ENCODE results near the gene RHCG. TPM values are rescaled to one million over a fixed set of nuclear protein-coding genes. Genes with fewer than 3 reads are reported as not detected.
A peak's percentile ranks its signal among the peaks of the same experiment; 100 is the strongest.

RHCG gene
- total RNA-seq, 2 experiments from 2014 or later: not detected

DNA sequence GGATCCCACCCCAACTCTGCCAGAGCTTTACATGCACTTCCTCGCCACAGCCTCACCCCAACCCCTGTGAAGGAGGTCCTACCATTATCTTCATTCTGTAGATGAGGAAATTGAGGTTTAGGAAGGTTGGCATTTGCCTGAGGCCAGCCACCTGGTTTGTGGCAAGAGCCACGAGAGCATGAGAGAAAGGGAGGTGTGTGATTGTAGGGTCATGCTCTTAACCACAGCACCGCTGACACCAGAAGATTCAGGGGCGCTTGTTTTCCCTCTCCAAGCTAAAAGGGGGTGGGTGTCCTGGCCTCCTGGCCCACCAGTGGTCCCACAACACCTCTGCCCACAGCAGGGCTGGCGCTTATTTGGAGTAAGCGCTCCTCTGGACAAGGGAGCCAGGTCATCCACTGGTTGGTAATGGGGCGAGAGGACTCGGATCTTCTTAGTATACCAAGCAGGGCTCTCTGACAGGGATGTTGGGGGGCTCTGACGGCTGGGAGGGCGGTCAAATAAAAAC, 691 bp downstream of the RHCG start:
- Mint-ChIP-seq H3K9me3 (no peaks in the 10 kb centered on the region), H3K4me1 (peaks cover 5% of the 10 kb centered on the region), H3K27ac (no peak overlapping the region), H3K4me3 (peak overlapping the region; percentile 20), H3K36me3 (no peaks in the 10 kb centered on the region), H3K27me3 (peaks cover 61% of the 10 kb centered on the region)
- DNase-seq (no peak), ATAC-seq (ENCODE audit: low read depth) (no peak)
- POLR2A ChIA-PET: no interaction called here

DNA sequence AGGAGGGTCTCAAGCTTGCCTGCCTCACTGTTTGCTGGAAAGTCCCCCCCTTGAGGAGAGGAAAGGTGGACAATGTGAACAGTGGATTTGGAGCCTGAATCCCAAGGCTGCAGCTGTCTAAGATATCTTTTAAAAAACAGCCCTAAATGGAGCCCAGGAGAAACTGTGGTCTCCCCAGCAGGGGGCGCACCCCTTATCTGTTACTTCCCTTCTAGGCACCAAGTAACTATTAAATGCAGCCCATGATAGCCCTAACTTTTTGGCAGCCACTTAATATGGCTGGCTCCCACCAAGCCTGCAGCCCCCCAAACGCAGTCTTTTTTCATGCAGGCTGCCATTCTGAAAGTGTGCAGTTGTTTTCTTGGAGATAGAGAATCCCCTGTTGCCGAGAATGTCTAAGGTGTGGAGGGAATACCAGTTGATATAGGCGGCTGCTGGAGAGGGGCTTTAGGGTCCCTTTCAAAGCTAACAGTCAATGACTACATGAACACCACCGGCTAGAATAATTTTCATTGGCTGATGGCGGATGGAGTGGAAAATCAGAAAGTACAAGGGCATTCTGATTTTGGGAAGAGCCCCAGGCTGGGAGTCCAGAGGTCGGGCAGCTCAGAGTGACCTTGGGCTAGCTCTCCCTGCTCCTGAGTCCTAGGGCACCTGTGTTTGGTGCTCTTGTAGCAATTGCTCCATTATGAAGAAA, 1.3 kb downstream of the RHCG start:
- H3K27ac Mint-ChIP-seq: no peak overlapping the region
- ATAC-seq (ENCODE audit: low read depth) (no peak), DNase-seq (peak; percentile 52)
- H3K36me3 Mint-ChIP-seq: no peaks in the 10 kb centered on the region
- no peaks in the 10 kb centered on the region for H3K9me3 Mint-ChIP-seq
- peaks cover 61% of the 10 kb centered on the region for H3K27me3 Mint-ChIP-seq
- H3K4me1 Mint-ChIP-seq: peaks cover 5% of the 10 kb centered on the region
- POLR2A ChIA-PET: no interaction called here
- H3K4me3 Mint-ChIP-seq: no peak overlapping the region

DNA sequence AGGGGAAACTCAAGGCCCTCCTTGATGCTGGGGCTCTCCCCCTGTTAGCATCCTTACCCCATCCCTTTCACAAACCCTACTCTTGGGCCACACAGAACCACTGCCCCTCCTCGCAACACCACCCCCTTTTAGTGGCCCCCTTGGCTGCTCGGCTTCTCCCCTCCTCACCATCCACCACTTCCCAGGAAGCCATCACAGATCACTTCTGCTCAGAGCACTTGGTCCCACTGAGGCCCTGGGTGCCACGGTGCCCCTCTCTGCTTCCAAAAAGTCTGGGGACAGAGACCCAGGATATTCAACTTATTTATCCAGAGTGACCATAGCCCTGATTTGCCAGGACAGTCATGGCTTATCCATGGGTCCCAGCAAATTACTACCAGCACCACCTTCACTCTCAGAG, 2.4 kb downstream of the RHCG start:
- ATAC-seq (ENCODE audit: low read depth) (no peak), DNase-seq (no peak)
- Mint-ChIP-seq H3K27ac (no peak overlapping the region), H3K4me1 (peaks cover 5% of the 10 kb centered on the region), H3K9me3 (no peaks in the 10 kb centered on the region), H3K27me3 (peaks cover 59% of the 10 kb centered on the region), H3K4me3 (no peak overlapping the region), H3K36me3 (no peaks in the 10 kb centered on the region)
- POLR2A ChIA-PET: no interaction called here

DNA sequence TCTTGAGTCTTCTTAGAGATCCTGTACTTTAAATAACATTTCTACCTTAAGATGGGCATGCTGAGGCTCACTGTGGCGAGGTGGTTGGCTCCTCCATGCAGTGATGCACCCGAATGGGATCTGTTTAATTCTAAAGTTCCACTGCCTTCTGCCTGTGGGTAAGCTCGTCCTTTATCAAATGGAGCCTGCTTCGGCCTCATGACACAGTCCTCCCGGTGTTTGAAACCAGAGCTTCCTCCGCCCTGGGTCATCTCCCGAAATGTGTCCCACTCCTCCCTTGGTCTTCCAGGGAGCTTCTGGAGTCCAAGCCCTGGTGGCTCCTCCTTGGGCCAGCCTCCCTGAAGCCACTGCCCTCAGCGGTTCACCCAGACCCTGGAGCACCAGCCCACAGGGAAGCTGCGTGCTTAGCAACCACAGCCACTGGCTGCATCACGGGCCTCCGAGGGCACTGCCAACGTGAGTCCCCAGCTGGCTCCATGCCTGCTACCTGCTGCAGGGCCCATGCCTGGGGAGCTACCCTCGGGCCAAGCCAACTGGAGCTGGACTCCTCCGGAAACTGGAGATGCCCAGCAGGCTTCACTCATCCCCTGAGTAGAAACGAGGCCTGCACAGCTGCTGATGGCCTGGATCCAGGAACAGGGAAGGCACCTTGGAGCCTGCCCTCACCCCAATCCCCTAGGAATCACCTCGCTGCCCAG, 3.3 kb downstream of the RHCG start:
- DNase-seq (peak; percentile 10), ATAC-seq (ENCODE audit: low read depth) (no peak)
- POLR2A ChIA-PET: no interaction called here
- H3K4me3 Mint-ChIP-seq: no peak overlapping the region
- peaks cover 49% of the 10 kb centered on the region for H3K27me3 Mint-ChIP-seq
- H3K4me1 Mint-ChIP-seq: peaks cover 5% of the 10 kb centered on the region
- no peaks in the 10 kb centered on the region for H3K9me3 Mint-ChIP-seq
- no peak overlapping the region for H3K27ac Mint-ChIP-seq
- no peaks in the 10 kb centered on the region for H3K36me3 Mint-ChIP-seq

DNA sequence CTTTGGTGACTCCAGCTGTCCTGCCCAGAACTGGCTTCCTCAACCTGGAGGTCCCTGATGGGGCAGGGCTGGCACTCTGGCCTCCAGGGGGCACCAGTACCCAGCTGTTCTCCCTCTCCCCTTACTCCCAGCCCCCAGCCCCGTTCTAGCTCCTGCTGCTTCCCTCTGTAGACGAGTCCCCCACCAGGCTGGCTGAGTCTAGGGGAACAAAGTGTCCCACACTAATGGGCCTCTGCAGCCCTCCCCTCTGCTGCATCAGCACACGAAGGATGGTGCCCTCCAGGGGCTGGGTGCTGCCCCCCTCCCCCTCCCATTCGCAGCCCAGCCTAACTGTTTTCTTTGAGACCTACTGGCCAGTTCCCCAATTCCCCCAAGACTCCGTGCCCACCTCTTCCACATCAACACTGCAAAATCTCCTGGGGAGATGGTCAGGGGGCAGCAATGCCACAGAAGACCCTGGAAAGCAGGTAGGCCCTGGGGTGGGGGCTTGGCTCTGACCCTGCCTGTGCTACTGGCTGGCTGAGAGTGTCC, 4.2 kb downstream of the RHCG start:
- H3K27me3 Mint-ChIP-seq: peaks cover 46% of the 10 kb centered on the region
- H3K4me1 Mint-ChIP-seq: peaks cover 5% of the 10 kb centered on the region
- no peak for ATAC-seq (ENCODE audit: low read depth)
- no peaks in the 10 kb centered on the region for H3K36me3 Mint-ChIP-seq
- DNase-seq: peak; percentile 29
- H3K27ac Mint-ChIP-seq: no peak overlapping the region
- no peak overlapping the region for H3K4me3 Mint-ChIP-seq
- POLR2A ChIA-PET: no interaction called here
- H3K9me3 Mint-ChIP-seq: no peaks in the 10 kb centered on the region

DNA sequence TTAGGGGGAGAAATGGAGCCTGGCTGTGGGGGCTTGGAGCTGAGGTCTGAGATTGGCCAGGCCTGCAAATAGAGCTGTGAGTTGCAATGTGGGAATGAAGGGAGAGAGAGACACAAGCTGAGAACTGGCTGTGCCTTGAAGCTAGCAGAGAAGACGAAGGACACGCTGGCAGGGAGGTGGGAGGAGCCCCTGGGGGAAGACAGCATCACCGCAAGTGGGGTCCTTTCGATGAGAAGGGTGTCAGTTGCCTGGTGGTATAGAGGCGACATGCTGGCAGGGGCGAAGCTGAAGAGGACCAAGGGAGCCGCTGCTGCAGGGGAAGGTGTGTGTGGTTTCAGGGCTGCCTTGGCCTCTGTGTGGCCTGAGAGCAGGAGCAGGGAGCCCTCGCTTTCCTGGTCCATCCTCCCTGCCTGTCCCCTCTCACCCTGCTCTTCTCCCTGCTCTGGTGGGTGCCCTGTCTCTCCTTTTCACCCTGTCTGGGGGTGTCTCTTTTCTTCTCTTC, 5.5 kb downstream of the RHCG start:
- DNase-seq (peak; percentile 15), ATAC-seq (ENCODE audit: low read depth) (no peak)
- Mint-ChIP-seq H3K36me3 (no peaks in the 10 kb centered on the region), H3K9me3 (no peaks in the 10 kb centered on the region), H3K27me3 (peaks cover 41% of the 10 kb centered on the region), H3K27ac (no peak overlapping the region), H3K4me1 (peaks cover 10% of the 10 kb centered on the region), H3K4me3 (no peak overlapping the region)
- POLR2A ChIA-PET: no interaction called here

DNA sequence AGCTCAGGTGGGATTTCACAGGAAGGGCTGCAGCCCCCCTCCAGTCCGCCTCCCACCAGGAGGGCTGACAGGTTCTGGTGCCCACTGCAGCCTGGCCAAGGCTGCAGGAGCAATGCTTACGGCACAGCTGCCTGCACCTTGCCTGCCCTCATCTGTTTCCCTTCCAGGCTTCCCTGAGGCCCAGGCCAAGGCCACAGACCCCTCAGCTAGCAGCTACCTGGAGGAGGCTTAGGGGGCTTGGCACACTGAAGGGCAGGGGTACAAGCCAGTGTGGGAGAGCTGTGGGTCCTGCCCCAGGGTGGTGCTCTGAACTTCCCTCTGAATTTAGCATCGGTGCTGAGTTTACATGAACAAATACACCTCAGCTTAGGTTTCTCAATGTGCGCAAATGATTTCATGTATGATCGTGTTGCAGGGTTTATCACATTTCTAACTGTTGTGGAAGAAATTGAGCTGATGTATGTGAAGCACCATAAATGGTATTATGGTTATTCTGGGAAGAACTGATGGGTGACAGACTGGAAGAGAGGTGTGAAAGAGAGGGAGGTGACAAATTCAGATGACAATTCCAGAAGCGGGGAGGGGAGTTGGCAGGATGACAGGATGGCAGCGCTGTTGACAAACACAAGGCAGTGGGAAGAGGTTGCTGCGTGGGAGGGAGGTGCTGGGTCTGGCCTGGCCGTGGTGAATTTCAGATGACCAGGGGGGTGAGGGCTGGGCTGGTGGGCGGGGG, 6.1 kb downstream of the RHCG start:
- no peak for ATAC-seq (ENCODE audit: low read depth)
- no peak overlapping the region for H3K27ac Mint-ChIP-seq
- POLR2A ChIA-PET: no interaction called here
- no peaks in the 10 kb centered on the region for H3K9me3 Mint-ChIP-seq
- no peaks in the 10 kb centered on the region for H3K36me3 Mint-ChIP-seq
- H3K4me1 Mint-ChIP-seq: peaks cover 9% of the 10 kb centered on the region
- no peak overlapping the region for H3K4me3 Mint-ChIP-seq
- peak; percentile 11 for DNase-seq
- peaks cover 41% of the 10 kb centered on the region for H3K27me3 Mint-ChIP-seq

DNA sequence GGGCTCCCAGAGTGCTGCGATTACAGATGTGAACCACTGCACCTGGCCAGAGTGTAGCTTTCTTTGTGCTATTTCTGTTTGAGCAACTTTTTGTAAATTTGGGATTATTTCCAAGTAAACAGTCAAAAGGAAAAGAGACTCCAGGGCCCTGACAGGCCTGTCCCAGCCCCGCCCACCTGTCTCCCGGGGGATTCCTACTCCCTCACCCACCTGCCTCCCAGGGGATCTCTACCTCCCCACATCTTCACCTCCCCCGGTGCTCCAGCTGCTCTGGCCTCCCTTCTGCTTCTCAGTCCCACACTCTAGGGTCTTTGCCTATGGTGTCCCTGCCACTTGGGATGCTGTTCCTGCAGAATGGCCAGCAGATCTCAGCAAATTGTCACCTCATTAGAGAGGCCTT, 7.0 kb downstream of the RHCG start:
- Mint-ChIP-seq H3K27me3 (peaks cover 34% of the 10 kb centered on the region), H3K27ac (no peak overlapping the region), H3K36me3 (no peaks in the 10 kb centered on the region), H3K4me3 (no peak overlapping the region), H3K4me1 (peaks cover 6% of the 10 kb centered on the region), H3K9me3 (no peaks in the 10 kb centered on the region)
- DNase-seq (peak; percentile 8), ATAC-seq (ENCODE audit: low read depth) (no peak)
- POLR2A ChIA-PET: no interaction called here

DNA sequence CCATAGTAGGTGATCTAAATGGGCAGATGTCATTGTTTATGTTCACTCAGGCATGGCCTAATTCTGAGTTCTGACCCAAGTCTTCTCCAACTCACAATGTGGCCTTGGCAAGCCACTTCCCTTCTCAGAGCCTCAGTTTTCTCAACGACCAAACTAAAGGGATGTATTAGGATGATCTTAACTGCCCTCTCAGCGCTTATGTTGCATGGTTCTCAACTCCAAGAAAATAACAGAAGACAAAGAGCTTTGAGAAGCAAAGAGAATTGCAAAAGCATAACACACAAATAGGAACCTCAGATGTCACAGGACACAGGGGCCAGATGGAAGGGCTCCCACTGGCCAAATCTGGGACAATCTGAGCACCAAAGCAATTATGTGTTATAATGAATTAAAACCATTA, 8.6 kb downstream of the RHCG start:
- no peak overlapping the region for H3K4me3 Mint-ChIP-seq
- no peaks in the 10 kb centered on the region for H3K9me3 Mint-ChIP-seq
- POLR2A ChIA-PET: no interaction called here
- H3K27ac Mint-ChIP-seq: no peak overlapping the region
- peaks cover 27% of the 10 kb centered on the region for H3K27me3 Mint-ChIP-seq
- no peak for ATAC-seq (ENCODE audit: low read depth)
- H3K36me3 Mint-ChIP-seq: no peaks in the 10 kb centered on the region
- peaks cover 6% of the 10 kb centered on the region for H3K4me1 Mint-ChIP-seq
- no peak for DNase-seq

DNA sequence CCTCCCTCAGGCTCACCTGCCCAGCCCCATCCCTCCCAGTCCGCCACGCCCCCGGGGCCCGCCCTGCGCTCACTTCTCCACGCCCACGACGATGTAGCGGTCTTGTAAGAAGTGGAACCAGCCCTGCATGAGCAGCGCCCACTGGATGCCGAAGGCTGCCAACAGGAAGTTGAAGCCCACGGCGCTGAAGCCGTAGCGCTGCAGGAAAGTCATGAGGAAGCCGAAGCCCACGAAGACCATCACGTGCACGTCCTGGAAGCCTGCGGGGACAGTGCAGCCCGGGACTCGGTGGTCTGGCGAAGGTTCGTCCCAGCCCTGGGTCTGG, 9.7 kb downstream of the RHCG start:
- POLR2A ChIA-PET: no interaction called here
- ATAC-seq (ENCODE audit: low read depth) (peak; percentile 70), DNase-seq (peak; percentile 57)
- Mint-ChIP-seq H3K27ac (no peak overlapping the region), H3K27me3 (peaks cover 21% of the 10 kb centered on the region), H3K4me3 (peak overlapping the region; percentile 51), H3K4me1 (peaks cover 6% of the 10 kb centered on the region), H3K9me3 (no peaks in the 10 kb centered on the region), H3K36me3 (no peaks in the 10 kb centered on the region)

DNA sequence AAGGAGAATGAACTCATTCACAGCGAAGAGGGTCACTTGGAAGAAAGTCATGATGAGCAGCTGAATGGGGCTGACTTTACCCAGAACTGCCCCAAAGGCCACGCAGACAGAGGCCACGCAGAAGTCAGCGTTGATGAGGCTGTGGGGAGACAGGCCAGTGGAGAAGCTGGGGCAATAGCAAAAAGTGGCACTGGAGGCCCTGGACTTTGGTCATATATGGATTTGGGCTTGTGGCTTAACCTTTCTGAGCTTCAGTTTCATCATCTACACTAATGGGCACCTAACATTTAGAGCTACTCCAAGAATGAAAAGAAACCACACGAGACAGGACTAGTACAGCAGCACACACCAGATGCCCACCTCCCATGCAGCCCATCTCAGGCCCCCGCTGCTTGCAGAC, 13.3 kb downstream of the RHCG start:
- no peak overlapping the region for H3K4me3 Mint-ChIP-seq
- no peak for DNase-seq

DNA sequence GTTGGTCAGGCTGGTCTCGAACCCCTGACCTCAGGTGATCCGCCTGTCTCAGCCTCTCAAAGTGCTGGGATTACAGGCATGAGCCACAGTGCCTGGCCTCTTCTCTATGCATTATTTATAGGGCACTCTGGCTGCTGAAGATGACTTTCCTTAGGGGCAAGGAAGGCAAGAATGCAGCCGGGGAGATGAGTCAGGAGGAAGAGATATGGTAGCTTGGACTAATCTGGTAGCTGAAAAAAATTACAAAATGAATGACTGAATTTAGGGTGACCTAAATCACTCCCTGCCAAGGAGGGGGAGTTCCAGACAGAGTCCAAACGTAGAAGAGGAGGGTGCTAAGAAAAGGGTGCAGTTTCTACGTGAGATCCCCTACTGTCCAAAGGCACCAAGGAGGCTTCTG, 14.2 kb downstream of the RHCG start:
- POLR2A ChIA-PET: no interaction called here

More for the DNA sequence above, 13.3 kb downstream of the RHCG start:
- no peak for ATAC-seq (ENCODE audit: low read depth)
- H3K4me1 Mint-ChIP-seq: peaks cover 6% of the 10 kb centered on the region
- H3K27ac Mint-ChIP-seq: no peak overlapping the region
- no peaks in the 10 kb centered on the region for H3K9me3 Mint-ChIP-seq
- H3K27me3 Mint-ChIP-seq: peaks cover 21% of the 10 kb centered on the region
- no peaks in the 10 kb centered on the region for H3K36me3 Mint-ChIP-seq
- POLR2A ChIA-PET: no interaction called here

DNA sequence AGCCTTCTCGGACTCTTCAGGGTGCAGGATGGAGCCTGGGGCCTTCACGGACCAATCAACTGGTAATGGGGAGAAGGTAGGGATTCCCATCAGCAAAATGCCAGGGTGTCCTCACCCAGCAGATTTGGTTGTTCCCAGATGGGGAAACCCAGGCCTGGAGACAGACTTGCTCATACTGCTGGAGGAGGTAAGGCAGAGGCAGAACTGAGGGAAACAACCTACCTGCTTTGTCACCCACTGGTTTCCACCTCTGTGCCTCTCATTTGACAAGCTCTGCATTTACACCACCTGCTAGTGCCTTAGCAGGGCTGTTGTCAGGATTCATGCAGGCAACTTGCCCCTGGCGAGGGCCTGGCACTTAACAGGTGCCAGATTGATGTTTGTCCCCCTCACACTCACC, 15.9 kb downstream of the RHCG start:
- H3K27ac Mint-ChIP-seq: no peak overlapping the region
- ATAC-seq (ENCODE audit: low read depth) (no peak), DNase-seq (no peak)
- peaks cover 9% of the 10 kb centered on the region for H3K27me3 Mint-ChIP-seq
- no peaks in the 10 kb centered on the region for H3K9me3 Mint-ChIP-seq
- H3K36me3 Mint-ChIP-seq: no peaks in the 10 kb centered on the region
- no peaks in the 10 kb centered on the region for H3K4me1 Mint-ChIP-seq
- no peak overlapping the region for H3K4me3 Mint-ChIP-seq
- POLR2A ChIA-PET: no interaction called here

More for the DNA sequence above, 14.2 kb downstream of the RHCG start:
- Mint-ChIP-seq H3K27me3 (peaks cover 15% of the 10 kb centered on the region), H3K27ac (no peak overlapping the region), H3K4me1 (peaks cover 6% of the 10 kb centered on the region), H3K9me3 (no peaks in the 10 kb centered on the region), H3K36me3 (no peaks in the 10 kb centered on the region), H3K4me3 (no peak overlapping the region)
- DNase-seq (no peak), ATAC-seq (ENCODE audit: low read depth) (no peak)

Measured in activated naive CD8-positive, alpha-beta T cell treated with anti-CD3 and anti-CD28 coated beads, Interleukin-2, amount 10 ng/mL, durations not matched to agents 7 days and 5 days (primary cell).